ENCODE data around the gene KLF6.

The KLF6 gene

DNA sequence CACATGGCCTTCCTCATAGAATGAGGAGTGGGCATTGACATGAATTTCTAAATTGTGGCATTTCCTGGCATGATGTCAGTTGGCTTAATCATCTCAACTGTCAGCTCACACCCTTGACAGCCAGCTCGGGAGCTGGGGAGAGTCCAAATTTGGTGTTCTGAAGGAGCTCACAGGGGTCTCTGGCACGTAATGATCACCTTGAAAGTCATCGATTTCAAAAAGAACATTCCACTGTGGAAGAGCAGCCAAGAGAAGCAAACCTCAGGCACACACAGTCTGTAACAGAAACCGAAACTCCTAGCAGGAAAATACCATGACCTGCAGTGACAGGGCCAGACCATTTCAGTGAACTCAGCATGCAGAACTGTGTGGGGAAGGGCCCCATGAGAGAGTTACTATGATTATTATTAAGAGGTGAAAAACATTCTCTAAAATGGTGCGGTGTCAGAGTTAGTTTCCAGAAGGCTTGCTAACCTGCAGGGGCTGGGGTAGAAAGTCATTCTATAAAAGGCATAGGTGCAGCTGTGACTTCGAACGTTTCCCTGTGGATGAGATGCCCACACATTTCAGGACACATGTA lies 26.4 kb upstream of the KLF6 start:
- DNase-seq (ENCODE audit: low spot score), result no peak

GRCh38 chr10:3808689-3809199 lies 23.7 kb upstream of the KLF6 start:
- no peak for DNase-seq (ENCODE audit: low spot score)

- DNase-seq (ENCODE audit: low spot score), result no peak
These were observed 23.0 kb upstream of the KLF6 start for GRCh38 chr10:3807928-3808496.

DNA sequence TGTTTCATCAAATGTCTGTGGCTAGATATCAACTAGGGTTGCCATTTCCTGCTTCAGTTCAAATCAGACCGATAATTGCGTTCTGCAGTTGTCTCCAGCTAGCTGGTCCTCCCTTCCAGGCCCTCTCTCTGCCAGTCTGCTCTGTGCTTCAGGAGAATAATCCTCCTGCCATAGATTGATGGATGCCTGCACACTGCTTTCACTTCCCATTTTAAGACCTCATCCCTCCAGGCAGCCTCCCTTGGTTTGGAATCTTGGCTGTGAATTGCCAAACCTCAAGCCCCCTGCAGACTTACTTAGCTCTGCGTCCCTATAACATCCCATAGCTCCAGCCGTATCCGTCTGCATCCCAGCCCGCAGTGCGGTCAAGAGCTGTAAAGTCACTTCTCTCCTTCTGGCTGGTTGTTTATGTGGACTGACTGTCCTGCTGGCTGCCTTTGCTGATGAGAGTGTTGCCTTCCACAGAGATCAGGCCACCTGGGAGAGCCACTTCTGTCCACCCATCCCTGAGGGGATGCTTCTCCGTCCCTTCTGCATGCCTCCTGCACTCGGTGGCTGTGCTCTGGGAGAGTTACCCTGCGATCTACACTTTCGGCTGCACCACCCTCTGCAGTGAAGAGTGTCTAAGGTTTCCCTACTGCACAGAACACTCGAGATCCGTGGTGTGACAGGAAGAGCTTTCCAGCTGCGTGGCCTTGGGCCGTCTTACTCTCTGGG lies 22.4 kb upstream of the KLF6 start:
- no peak for DNase-seq (ENCODE audit: low spot score)

DNA sequence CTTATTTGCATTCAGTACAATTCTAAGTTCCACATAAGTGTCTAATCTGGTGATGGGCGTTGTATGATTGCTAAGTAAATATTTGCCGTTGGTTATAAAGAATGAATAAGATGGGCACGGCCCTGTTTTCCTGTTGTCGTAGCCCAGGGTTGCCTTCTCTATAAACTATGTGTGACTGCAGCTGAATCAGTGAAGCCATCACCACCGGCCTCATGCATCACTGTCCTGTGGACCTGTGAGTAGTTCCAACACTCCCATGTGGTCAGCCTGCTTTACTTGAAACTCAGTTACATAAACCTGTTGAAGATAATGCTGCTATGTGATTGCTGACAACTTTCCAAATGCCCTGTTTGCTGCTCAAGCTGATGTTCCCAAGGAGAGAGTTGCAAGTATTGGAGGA lies 21.6 kb upstream of the KLF6 start:
- no peak for DNase-seq (ENCODE audit: low spot score)

- DNase-seq (ENCODE audit: low spot score), result peak; percentile 71
These were observed 20.9 kb upstream of the KLF6 start for GRCh38 chr10:3805791-3806461.

DNA sequence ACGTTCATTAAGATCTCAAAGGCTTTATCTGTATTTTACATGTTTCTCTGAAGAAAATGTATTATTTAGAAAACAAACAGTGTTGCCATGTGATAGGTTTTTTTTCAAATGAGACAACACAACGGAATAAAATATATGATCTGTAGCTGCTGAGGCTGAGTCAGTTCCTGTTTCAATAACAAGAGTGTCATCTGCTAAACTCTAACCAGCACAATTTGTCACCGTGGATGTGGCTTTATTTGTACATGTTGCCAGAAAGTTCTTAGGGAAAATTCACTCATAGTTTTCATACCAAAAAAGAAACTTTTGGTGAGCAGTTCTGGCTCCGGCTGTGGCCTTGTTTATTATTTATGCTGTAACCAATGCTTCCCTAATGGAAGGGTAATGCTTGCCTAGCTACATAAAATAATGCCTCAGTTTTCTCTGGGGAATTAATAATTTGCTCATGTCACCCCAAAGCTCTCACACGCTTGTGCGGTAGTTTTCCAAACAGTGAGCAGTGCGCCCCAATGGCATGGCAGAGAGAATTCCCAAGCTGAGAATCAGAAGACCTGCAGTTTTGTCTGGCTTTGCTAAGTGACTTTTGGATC lies 20.3 kb upstream of the KLF6 start:
- DNase-seq (ENCODE audit: low spot score), result peak; percentile 64

DNA sequence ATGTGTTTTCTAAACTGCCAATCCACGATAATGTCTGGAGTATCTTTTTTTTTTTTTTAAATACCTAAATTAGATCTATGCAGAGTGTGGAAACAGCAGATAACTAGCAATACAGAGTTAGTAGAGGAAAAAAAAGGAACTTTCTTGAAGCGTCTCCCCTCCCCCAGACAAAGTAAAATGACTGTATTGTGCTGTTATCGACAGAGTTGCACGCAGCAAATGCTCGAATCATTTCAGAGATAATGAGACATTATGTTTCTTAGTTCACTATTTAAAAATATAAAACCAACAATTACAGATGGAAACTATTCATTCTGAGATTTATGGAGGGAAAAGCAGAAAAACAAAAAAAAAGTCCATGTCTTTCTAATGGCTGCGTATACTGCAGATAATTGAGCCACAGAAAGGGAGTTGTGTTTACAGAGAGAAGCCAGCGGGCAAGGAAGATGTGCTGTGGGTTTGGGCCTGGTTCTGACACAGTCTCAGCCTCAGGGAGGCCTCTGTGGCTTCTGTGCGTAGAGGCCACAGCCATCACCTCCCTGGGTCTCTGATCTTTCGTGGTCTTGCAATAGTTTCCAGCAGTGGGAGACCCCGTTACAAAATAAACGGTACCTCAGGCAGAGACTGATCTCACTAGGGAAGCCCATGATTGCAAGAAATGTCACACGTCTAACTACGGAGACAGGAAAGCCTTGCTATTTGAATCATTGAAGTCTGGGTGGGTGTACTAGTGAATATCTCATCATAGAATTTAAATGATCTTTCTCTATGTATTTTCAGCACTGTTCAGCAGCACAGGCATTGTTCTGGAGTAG lies 19.1 kb upstream of the KLF6 start:
- DNase-seq (ENCODE audit: low spot score), result peak; percentile 41

GRCh38 chr10:3803295-3803926 lies 18.4 kb upstream of the KLF6 start:
- no peak for DNase-seq (ENCODE audit: low spot score)

- DNase-seq (ENCODE audit: low spot score), result no peak
These were observed 17.7 kb upstream of the KLF6 start for GRCh38 chr10:3802526-3803265.

DNA sequence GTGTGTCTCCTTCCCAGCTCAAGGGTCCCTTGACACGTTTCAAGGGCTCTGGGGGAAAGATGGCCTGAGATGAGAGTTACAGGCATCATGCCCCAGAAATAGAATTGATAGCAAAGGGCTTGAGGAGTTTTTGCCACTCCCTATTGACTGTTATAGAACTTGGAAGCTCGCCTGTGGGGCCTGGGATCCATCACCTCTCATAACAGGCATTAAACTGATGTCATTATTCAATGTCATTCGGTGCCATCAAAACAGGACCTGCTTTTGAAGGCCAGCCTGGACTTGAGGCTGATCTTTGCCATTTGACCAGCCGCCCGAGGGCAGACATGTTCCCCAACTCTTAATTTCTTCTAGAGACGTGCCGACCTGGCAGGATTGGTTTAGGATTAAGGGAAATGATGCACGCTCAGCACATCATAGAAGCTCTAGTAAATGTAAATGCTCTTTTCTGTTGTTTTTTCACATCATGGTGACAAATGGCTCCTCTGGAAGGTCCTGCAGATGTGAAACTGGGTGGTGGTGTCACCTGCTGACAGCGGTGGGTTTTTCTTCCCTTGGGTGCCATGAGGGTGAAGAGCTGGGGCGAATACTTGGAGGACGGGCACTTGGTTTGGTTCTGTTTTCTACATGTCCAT lies 16.7 kb upstream of the KLF6 start:
- no peak for DNase-seq (ENCODE audit: low spot score)

DNA sequence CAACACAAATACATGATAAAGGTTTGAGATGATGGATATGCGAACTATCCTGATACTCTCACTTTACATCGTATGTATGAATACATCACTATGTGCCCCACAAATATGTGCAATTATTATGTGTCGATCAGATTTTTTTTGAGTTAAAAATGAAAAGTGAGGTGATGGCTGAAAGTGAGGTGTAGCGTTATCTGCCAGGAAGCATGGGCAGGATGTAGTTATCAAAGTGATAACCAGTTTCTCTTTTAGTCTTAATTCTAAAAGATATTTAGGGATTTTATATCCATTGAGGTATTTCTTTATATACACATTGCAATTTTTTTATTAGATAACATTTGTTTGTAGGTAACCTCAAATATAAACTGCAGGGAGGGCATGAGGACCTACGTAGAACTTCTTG lies 15.6 kb upstream of the KLF6 start:
- DNase-seq (ENCODE audit: low spot score), result no peak

GRCh38 chr10:3797750-3798149 lies 12.7 kb upstream of the KLF6 start:
- no peak for DNase-seq (ENCODE audit: low spot score)

DNA sequence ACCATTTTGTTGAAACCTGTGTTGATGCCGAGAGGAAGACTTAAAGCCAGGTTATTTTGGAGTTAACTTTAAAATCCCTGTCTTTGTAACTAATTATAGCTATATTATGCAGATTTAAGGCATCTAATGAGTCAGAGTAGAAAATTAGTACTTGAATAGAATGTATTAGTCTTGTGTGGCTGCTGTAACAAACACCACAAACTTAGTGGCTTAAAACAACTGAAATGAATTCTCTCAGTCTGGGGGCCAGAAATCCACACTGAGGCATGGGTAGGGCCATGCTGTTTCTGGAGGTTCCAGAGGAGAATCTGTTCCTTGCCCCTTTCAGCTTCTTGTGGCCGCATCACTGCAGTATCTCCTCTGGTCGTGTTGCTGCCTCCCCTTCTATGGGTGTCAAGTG lies 8.5 kb upstream of the KLF6 start:
- DNase-seq (ENCODE audit: low spot score), result no peak

GRCh38 chr10:3792710-3793219 lies 7.8 kb upstream of the KLF6 start:
- no peak for DNase-seq (ENCODE audit: low spot score)

- no peak for DNase-seq (ENCODE audit: low spot score)
These were observed 7.1 kb upstream of the KLF6 start for GRCh38 chr10:3791974-3792633.

DNA sequence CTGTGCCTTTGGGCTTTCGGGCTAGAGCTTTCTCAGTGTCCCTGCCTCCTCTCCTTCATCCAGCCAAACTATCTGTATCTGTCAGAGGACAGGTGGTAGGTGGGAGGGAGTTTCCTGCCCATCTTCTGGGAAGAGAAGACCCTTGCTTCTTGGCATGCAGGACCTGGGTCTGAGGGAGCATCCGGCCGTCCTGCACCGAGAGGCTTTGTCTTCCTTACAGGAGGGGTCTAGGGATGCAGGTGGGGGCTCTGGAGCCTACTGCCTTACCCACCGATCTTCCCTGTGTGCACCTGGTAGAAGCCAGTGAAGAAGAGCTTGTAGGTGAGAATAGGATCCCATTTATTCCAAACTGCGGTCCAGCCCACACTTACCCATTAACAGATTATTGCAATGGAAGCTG lies 5.8 kb upstream of the KLF6 start:
- no peak for DNase-seq (ENCODE audit: low spot score)

DNA sequence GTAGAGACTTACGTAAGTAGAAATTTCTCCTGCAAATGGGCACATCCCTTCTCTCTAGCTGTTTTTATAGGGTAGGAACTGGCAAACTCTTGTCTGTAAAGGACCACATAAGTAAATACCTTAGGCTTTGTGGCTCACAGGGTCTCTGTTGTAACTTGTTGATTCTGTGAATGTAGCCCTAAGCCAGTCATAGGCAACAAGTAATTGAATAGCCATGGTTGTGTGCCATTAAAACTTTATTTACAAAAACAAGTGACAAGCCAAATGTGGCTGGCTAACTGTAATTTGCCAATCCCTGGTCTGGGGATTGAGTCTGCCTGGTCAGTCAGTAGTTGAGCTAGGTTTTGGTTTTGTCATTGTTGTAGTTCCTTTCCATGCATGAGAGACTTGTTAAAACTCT lies 5.3 kb upstream of the KLF6 start:
- no peak for DNase-seq (ENCODE audit: low spot score)

DNA sequence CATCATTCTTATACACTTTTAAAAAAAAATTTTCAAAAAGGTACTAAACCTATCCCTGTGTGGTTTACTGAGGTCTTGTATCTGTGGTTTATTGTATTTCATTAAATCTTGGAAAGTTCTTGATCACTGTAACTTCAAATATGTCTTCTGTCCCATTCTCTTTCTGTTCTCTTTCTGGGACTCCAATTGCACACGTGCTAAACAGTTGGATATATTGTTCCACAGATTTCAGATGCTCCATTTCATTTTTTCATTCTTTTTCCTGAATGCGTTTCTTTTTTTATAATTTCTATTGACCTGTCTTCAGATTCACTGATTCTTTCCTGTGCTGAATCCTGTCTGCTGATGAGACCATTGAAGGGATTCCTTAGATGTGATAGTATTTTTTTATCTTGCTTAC lies 4.6 kb upstream of the KLF6 start:
- no peak for DNase-seq (ENCODE audit: low spot score)
